GM18867 (cell line): Measurements from ENCODE around the gene ZNF2.
A peak's percentile ranks its signal among the peaks of the same experiment; 100 is the strongest.
"Not testable (repeated sequence)": the region's sequence is repeated elsewhere in the genome, so short reads cannot be mapped to it uniquely, and the experiment has no call there.

Experiments used
- ATAC-seq: cut with Tn5 transposase; IDR thresholded peaks from one replicate; pipeline ENCODE4 v1.9.1; 2021; ENCODE audit warnings: mild to moderate bottlenecking, moderate library complexity; ENCODE audit not compliant: unreplicated experiment

ZNF2 gene

DNA sequence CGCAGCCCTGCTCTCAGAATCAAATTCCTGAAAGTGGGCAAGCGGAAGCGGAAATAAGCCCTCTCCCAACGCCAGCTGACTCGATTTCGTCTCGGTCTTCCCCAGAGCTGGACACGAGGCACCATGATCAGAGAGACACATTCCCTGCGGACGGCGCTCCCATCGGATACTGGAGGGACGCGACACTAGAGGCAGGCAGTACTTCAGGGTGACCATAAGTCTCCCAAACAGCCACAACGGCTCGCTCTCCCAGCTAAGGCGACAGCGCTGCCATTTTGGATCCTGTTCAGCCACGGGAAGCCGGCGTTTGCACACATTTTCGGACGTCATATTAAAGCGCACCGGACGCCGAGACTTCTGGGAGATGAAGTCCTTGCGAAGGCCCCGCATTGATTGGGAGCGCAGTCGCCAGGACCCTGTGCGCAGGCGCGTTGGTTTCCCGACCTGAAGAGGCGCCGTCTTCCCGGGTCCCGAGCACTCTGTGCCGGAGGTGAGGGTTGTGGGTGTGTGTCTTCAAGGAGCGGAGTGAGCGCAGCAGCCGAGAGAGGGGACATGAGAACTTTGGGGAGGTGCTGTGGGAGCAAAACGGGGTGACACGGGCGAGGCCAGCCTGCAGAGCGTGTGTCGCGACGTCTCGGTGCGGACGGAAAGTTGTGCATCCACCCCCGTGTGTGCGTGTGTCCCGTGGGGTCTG, at the start of gene ZNF2:
TSS of gene ZNF2 (plus strand) at position 439 of the 694 bp plus-strand sequence. CDS start 10,418 bp downstream, outside the sequence.
- ATAC-seq, result peak; percentile 94

DNA sequence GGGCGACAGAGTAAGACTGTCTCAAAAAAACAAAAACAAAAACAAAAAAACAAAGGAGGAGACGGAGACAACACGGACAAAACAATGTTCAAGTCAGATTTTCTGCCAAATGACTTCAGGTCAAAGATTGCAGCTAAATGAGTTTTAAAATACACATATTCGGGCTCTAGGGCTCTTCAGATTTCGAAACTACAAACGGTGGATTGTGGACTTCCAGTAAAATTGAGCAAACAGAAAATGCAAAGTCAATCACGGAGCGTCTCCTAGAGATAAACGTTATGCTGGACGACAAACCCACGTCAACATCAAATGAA, 44.6 kb upstream of the ZNF2 start:
- peak; percentile 2 for ATAC-seq

DNA sequence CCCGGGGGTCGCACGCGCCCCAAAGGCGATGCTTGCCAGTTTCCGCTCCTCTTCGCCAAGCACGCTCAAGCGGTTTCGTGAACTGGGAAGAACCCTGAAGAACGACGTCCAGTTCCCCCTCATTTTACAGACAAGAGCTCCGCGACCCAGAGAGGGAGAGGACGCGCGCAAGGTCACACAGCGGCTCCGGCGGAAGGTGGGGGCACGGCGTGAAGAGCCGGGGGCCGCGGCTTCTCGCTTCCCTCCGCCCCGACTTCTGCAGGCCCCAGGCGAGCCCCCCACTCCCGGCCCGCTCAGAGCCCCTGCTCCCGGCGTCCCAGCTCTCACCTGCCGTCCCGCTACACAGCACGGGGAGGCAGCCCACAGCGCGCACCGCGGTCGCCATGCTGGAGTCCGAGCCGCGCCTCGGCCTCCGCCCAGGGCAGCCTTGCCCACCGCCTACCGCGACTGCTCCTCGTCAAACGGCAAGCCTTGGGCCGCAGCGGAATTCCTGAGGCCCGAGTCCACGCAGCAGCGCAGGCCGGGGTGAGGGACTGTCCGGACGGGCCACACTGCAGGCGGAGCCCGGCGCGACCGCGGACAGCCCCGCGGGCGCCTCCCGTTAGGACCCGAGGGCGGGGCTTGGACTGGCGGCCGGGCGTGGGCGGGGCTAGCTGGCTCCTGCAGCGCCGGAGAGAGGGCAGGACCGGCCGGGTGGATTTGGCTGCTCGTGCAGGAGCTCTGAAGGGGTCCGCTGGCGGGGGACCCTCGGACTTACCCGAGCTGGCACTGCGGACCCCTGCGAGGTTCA, 44.0 kb upstream of the ZNF2 start, which contains the start of gene MRPS5:
TSS of gene MRPS5 (minus strand) at position 402 of the 790 bp plus-strand sequence. CDS start at position 385, 17 bp downstream.
- ATAC-seq, result peak; percentile 95

DNA sequence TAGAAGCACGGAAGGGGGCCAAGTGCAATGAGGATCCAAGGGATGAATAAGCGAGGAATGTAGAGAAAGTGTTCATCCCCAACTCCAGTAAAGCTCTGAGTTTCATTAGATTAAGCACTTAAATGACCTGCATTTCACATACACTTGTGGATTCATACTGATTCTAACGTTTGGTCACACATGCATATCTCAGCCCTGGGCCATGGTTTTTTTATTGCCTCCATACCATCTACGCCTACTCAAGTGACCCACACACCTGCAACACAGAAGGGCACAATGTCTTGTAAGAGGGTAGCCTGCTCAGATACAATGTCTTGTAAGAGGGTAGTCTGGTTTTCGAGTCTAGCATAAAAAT, 43.4 kb upstream of the ZNF2 start:
- peak; percentile 12 for ATAC-seq

DNA sequence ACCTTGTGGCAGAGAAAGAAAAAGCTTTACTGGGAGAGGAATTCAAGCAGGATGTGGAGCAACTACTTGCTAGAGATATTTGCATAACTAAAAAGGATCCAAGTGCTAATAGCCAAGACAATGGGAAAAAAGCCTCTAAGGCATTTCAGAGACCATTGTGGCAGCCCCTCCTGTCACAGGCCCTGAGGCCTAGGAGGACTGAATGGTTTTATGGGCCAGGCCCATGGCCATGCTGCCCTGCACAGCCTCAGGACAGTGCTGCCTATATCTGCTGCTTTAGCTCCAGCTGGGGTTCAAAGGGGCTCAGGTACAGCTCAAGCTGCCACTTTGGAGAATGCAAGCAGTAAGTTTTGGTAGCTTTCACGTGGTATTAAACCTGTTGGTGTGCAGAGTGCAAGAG, 26.9 kb upstream of the ZNF2 start:
- no peak for ATAC-seq

DNA sequence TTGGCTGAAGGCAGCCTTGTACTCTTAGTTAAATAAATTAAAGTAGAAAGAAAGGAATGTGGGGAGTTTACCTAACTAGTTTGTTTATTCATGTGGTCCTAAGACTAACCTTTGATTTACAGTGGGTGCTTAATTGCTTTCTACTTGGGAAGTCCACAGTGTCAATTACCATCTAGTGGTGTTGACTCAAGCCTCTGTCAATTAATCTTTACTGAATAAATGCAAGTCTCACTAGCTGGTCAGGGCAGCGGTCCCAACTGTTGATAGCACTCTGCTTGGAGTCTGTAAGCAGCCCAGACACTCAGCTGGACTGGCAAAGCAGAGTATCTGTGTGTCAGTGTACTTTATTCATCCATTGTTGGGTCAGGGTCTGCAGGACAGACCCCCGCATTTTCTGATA, 21.8 kb upstream of the ZNF2 start:
- ATAC-seq, result no peak

DNA sequence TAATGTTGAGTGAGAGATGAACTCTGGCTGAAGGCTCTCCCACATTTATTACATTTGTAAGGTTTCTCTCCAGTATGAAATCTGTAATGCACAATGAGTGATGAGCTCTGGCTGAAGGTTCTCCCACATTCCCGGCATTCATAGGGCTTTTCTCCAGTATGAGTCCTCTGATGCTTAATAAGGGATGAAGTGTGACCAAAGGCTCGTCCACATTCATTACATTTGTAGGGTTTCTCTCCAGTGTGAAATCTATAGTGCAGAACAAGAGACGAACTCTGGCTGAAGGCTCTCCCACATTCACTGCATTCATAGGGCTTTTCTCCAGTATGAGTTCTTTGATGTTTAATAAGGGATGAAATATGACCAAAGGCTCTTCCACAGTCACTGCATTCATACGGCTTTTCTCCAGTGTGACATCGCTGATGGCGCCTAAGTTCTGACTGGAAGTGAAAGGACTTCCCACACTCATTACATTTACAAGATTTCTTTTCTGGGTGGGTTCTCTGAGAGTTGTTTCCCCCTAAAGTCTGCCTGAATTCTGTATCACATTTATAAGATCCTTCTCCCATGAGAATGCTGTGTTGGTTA, 16.1 kb upstream of the ZNF2 start:
- no peak for ATAC-seq

DNA sequence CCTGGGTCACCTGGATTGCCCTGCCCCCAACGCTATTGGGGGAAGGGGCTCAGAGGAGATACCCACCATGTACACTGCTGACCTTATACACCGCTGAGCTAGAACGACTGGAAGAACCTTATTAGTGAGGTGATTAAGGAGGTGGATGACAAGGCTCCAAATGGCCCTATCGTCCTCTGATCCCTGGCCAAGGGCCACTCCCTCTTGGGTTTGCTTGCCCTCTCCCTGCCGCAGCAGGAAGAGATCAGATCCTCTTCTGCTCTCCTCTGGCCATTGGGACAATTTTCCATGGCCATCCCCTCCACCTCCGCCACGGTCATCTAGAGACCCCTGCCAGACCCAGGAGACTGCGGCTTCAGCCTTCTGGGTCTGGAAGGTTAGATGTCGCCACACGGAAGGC, 7.2 kb upstream of the ZNF2 start:
- ATAC-seq, result no peak

DNA sequence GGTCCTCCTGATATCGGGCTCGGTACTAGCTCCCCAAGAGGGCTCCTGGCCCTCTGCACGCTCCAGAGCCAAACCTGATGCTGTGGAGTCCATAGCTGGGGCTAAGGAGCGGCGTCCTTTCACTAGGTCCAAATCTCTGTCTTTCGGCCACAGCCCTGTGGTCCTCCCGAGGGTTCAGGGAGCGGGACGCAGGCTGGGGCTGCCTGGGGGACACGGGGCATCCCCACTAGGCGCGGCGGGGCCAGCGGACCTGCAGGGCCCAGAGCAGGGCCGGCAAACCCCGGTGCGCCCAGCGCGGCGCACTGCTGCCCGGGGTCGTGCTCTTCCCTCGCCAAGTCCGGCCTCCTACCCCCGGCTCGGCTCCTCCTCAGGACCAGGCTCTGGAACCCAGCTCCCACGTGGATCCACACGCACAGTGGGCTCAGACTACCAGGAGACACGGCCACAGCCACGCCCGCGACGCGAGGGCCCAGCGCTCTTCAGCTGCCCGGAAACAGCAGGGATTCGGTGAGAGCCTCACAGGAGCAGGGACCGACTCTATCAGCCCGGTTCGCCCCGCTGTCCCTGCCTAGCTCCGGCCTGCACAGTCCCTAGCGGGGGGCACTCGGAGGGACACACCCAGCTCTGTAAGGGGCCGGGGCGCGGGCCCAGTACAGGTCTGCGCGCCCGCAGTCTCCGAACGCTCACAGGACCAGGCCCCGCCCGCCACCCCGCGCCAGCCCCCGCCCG, 6.6 kb upstream of the ZNF2 start:
- ATAC-seq, result peak; percentile 49

DNA sequence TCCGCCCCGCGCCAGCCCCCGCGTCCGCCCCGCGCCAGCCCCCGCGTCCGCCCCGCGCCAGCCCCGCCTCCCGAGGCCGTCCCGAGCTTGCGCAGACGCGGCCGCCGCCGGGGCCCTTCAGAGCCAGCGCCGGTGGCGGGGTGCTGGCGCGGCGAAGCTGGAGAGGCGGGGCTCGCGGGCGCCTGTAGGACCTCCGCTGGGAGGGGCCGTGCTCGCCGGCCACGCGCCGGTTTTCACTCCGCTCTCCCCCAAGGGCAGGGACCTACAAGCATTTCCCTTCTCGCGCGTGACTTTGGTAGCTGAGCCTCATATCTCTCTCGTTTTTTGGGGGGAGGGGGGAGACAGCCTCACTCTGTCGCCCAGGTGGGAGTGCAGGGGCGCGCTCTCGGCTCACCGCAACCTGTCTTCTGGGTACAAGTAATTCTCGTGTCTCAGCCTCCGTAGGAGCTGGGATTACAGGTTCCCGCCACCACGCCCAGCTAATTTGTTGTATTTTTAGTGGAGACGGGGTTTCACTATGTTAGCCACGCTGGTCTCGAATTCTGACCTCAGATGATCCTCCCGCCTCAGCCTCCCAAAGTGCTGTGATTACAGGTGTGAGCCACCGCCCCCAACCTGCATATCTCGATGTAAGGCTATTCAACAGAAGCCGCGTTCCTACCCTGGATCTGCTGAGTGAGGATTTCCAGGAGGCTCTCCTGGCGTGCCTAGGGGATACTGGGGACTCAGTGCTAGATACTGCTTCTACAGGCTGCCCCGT, 5.7 kb upstream of the ZNF2 start, which contains the start of gene ZNF514:
TSS of gene ZNF514 (minus strand) at position 159 of the 760 bp plus-strand sequence. CDS start 6,595 bp downstream, outside the sequence.
- ATAC-seq, result peak; percentile 97

DNA sequence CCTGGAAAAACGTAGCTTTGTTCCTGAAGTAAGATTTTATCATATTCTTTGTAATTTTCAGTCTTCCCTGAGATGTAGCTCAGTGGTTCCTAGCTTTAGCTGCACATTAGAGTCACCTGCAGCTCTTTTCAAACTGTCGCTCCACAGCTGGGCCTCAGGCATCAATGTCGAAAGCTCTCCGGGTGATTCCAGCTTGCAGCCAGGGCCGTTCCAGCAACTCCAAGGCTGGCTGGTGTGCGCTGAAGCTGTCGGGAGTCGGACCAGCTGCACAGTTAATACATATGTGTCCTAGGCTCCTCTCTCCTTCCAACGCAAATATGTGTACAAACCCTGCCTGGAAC, 609 bp upstream of the ZNF2 start:
- ATAC-seq, result peak; percentile 20

DNA sequence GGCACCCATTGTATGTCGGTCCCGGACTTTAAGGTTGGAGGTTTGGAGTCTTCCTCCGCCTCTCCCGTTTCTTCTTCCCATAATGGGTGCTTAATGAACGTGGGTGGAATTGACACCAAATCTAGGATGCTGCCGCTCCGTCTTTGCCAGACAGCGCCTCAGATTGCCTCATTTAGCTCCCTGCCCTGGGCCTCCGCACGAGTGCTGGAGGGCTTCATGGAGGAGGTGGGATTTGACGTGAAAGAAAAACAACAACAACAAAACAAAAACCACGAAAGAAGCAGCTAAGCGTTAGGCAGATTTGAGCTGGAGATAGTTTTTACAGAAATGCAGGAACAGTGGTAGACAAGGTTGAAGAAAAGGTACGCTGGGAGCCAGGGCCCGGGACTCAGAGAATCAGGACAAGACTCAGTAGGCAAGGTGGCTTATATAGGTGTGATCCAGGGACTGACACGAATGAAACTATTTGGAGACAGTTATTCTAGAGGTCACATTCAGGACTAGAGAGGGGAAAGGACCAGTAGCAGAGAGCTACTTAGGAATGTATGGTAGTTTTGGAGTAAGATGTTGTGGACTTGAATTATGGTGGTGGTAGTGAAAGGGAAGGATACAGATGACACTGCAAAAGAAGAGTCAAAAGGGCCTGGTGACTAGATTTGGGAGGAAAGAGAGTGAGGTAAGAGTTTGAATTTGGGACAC, 605 bp downstream of the ZNF2 start:
- ATAC-seq, result peak; percentile 14

DNA sequence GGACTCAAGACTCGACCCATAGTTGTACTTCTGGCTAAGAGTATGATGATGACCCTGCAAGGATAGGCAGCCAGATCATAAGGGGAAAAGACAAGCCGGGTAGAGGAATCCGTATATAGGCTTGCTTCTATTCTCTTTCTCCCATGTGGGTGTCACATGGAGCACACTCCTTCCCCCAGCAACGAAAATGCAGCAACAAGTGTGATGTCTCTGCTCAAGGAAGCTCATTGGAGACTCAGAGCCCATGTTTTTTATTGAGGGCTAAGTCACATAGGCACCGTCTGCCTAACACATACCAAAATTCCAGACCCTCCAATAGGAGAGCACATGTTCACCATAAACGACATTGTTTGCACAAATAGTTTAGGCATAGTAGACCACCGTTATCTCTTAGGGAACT, 6.3 kb downstream of the ZNF2 start:
- no peak for ATAC-seq

DNA sequence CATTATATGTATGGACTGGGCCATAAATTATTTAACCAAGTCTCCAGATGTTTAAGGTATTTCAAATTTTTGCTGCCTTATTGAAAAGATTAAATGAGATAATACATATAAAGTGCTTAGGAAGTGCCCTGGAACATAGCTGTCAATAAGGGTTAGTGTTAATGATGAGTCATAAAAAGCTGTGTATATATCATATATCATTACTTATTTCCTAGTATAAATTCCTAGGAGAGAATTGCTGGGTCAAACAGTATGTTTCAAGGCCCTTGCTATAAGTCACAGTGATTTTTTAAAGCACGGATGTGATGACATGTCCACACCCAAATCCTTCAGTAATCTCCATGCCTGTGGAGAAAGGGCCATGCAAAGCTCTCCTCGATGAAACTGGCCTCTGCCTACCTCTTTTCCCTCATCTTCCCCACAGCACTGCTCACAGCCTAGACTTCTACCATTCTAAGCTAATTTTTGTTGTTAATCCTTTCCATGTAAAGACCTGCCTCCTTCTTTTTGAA, 8.5 kb downstream of the ZNF2 start:
- no peak for ATAC-seq

DNA sequence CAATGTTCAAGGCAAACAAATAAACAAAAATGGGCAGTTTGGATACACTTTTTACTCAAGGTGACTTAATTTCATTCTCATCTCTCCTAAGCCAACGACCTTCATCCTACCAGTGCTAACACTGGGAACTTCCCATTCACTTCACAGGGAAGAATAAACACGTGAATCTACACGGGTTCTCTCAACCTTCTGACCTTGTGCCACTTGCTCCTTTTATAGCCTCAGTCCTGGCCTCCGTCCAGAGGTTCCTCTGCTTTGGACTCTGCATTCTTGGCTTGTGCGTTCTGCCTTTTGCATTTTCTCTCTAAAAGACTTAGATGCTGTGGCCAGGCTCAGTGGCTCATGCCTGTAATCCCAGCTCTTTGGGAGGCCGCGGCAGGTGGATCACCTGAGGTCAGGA, 13.8 kb downstream of the ZNF2 start:
- ATAC-seq, result no peak

DNA sequence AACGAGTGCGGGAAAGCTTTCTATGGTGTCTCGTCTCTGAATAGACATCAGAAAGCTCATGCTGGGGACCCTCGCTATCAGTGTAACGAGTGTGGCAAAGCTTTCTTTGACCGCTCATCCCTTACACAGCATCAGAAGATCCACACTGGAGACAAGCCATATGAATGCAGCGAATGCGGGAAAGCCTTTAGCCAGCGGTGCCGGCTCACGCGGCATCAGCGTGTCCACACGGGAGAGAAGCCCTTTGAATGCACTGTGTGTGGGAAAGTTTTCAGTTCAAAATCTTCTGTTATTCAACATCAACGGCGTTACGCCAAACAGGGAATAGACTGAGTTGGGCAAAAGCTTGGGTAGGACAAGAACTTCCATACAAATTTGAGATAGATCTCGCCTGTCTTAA, 16.2 kb downstream of the ZNF2 start:
- ATAC-seq, result no peak

DNA sequence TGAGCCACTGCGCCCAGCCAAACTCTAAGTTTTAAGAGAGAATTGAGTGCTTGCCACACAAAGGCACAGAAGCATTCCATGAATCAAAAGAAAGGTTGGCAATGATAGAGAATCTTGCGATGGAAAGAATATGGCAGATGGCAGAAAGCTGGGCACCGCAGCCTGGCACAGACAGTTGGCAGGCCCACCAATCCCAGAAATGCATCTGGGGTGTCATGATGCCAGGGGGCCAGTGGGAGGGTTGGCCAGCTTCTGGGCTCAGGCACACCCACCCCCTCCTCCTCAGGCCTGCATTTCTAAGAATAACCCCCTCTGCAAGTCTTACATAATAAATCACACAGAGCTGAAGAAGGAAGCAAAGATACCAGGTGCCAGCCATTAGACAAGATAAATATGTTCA, 19.6 kb downstream of the ZNF2 start:
- ATAC-seq, result no peak

DNA sequence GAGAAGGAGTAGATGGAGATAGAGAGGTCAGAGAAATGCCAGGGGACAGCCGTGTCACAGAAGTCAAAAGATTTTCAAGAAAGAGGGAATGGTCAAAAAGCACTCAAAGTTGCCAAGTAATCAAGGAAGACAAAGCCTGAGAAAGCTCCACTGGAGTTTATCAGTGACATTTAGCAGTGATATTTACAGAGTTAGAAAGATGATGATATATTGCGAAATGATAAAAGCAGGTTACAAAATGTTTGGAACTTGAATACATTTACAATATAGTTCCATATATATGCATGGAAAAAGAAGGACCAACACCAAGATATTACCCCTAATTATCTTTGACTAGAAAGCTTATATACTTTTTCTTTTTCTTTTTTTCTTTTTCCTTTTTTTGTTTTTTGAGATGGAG, 20.4 kb downstream of the ZNF2 start:
- no peak for ATAC-seq

DNA sequence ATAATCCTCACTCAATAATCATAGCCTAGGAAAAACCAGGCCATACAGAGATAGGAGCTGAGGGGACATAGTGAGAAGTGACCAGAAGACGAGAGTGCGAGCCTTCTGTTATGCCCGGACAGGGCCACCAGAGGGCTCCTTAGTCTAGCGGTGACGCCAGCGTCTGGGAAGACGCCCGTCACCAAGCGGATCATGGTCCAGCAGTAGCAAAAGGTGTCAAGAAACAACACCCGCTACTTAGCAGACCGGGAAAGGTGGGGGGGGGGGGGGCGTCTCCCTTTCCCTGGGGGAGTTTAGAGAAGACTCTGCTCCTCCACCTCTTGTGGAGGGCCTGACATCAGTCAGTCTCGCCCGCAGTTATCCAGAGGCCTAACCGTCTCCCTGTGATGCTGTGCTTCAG, 27.3 kb downstream of the ZNF2 start:
- not testable (repeated sequence) for ATAC-seq

DNA sequence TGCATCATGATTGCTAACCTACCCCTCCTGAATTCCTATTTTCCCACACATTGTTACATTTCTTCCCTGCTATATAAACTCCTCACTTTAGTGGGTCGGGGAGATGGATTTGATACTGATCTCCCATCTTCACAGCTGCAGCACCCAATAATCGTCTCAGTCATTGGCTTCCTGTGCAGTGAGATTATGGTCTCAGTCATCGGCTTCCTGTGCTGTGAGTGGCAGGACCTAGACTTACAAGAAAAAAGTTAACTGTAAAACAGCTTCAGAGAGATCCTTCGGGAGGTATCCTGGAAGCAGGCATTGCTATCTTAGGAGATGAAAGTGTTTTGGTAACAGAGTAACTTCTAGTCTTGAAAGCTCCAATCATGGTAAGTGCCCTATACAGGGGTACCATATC, 38.3 kb downstream of the ZNF2 start:
- no peak for ATAC-seq
